Measurements from ENCODE around the gene TPST1.

Gene TPST1

DNA sequence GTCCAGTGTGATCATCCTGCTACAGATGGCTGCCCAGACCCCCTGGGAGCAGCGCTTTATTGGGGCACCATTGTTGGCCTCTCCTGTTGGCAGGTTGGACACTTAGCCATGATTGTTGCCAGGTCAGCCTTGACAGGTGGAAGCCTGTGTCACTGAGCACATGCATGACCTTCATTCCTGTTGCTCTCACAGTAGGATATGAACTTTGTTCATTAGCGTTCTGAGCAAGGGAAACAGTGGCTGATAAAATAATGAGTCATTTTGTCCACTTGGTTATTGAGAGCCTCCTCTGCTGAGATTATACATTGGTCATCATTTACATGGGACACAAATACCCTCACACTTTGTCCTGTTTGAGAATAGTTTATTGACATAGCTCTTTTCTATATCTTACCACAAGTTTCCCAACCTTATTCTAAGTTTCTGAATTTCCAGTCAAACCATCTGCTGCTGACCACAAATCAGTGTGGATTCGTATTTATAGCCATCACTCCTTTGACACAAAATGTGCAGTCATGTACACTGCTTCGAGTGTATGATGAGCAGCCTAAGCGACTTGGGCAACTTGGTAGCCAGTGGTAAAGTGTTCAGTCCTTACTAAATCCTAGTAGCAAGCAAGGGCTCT, 102.6 kb downstream of the TPST1 start:
- Histone ChIP-seq H2AFZ (ENCODE audit: low read length) (no peak overlapping the region), H3K27me3 (ENCODE audit: insufficient read depth, low read length, poor library complexity, severe bottlenecking) (no peaks in the 10 kb centered on the region), H4K20me1 (ENCODE audit: insufficient read depth, low read length, poor library complexity, severe bottlenecking) (no peaks in the 10 kb centered on the region), H3K9ac (ENCODE audit: low read depth, low read length, poor library complexity, severe bottlenecking) (no peak overlapping the region), H3K4me1 (ENCODE audit: insufficient read depth, low read length, poor library complexity, severe bottlenecking) (no peaks in the 10 kb centered on the region), H3K4me2 (ENCODE audit: low read depth, low read length, poor library complexity, severe bottlenecking) (no peak overlapping the region), H3K36me3 (ENCODE audit: insufficient read depth, low read length) (no peaks in the 10 kb centered on the region), H3F3A (ENCODE audit: low read depth) (no peaks in the 10 kb centered on the region), H3K9me2 (replicated peaks; ENCODE audit: low read depth, low read length) (no peaks in the 10 kb centered on the region), H3K4me3 (ENCODE audit: low read length, poor library complexity, severe bottlenecking) (no peak overlapping the region), H3K9me3 (ENCODE audit: insufficient read depth, low read depth, low read length) (no peaks in the 10 kb centered on the region), H3K79me2 (ENCODE audit: insufficient read depth, low read length) (no peaks in the 10 kb centered on the region)
- no peak for TF ChIP-seq EZH2phosphoT487 (IDR thresholded peaks at IDR 0.05; ENCODE audit: borderline replicate concordance)
- TF ChIP-seq, protein P1, sequence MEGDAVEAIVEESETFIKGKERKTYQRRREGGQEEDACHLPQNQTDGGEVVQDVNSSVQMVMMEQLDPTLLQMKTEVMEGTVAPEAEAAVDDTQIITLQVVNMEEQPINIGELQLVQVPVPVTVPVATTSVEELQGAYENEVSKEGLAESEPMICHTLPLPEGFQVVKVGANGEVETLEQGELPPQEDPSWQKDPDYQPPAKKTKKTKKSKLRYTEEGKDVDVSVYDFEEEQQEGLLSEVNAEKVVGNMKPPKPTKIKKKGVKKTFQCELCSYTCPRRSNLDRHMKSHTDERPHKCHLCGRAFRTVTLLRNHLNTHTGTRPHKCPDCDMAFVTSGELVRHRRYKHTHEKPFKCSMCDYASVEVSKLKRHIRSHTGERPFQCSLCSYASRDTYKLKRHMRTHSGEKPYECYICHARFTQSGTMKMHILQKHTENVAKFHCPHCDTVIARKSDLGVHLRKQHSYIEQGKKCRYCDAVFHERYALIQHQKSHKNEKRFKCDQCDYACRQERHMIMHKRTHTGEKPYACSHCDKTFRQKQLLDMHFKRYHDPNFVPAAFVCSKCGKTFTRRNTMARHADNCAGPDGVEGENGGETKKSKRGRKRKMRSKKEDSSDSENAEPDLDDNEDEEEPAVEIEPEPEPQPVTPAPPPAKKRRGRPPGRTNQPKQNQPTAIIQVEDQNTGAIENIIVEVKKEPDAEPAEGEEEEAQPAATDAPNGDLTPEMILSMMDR (conservative IDR thresholded peaks at IDR 0.05; ENCODE audit: low read length): no peak

DNA sequence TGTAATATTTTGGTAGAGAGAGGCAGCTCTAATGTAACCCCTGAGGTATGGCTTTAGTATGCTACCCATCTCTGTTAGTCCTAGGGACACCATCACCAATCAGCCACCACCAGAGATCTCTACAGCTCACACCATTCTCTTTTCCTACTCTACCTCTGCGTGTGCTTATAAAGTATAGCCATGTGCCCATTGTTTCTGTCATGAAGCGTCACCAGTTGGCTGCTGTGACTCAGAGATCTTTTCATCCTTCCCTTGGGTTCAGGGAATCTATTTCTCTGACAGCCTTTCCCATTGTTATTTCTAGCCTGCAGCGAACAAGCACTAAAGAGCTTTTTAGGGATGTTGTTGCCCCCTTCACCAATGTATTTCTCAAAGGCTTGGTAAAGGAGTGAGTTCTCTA, 103.3 kb downstream of the TPST1 start:
- Histone ChIP-seq H3K9me2 (replicated peaks; ENCODE audit: low read depth, low read length) (no peaks in the 10 kb centered on the region), H3K4me2 (ENCODE audit: low read depth, low read length, poor library complexity, severe bottlenecking) (no peak overlapping the region), H3K36me3 (ENCODE audit: insufficient read depth, low read length) (no peaks in the 10 kb centered on the region), H3F3A (ENCODE audit: low read depth) (no peaks in the 10 kb centered on the region), H3K9me3 (ENCODE audit: insufficient read depth, low read depth, low read length) (no peaks in the 10 kb centered on the region), H3K4me3 (ENCODE audit: low read length, poor library complexity, severe bottlenecking) (no peak overlapping the region), H3K79me2 (ENCODE audit: insufficient read depth, low read length) (no peaks in the 10 kb centered on the region), H2AFZ (ENCODE audit: low read length) (no peak overlapping the region), H3K4me1 (ENCODE audit: insufficient read depth, low read length, poor library complexity, severe bottlenecking) (no peaks in the 10 kb centered on the region), H3K27me3 (ENCODE audit: insufficient read depth, low read length, poor library complexity, severe bottlenecking) (no peaks in the 10 kb centered on the region), H3K9ac (ENCODE audit: low read depth, low read length, poor library complexity, severe bottlenecking) (no peak overlapping the region), H4K20me1 (ENCODE audit: insufficient read depth, low read length, poor library complexity, severe bottlenecking) (no peaks in the 10 kb centered on the region)
- no peak for TF ChIP-seq EZH2phosphoT487 (IDR thresholded peaks at IDR 0.05; ENCODE audit: borderline replicate concordance)
- TF ChIP-seq, protein P1 (conservative IDR thresholded peaks at IDR 0.05; ENCODE audit: low read length): no peak

DNA sequence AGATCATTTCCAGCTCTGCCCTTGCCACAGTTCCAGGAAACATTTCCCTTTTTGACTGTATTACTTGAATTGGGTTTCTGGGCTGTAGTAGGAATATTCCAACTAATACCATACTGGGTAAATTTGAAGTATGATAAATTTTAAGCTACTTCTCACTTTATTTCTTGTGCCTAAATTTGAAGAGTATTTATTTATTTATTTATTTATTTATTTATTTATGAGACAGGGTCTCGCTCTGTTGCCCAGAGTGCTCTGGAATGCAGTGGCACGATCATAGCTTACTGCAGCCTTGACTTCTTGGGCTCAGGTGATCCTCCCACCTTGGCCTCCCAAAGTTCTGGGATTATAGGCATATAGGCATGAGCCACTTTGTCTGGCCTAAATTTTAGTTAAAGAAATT, 105.5 kb downstream of the TPST1 start:
- Histone ChIP-seq H3K27me3 (ENCODE audit: insufficient read depth, low read length, poor library complexity, severe bottlenecking) (no peaks in the 10 kb centered on the region), H3K9me3 (ENCODE audit: insufficient read depth, low read depth, low read length) (no peaks in the 10 kb centered on the region), H3F3A (ENCODE audit: low read depth) (no peaks in the 10 kb centered on the region), H3K9me2 (replicated peaks; ENCODE audit: low read depth, low read length) (no peaks in the 10 kb centered on the region), H3K4me1 (ENCODE audit: insufficient read depth, low read length, poor library complexity, severe bottlenecking) (no peaks in the 10 kb centered on the region), H3K9ac (ENCODE audit: low read depth, low read length, poor library complexity, severe bottlenecking) (no peak overlapping the region), H2AFZ (ENCODE audit: low read length) (no peak overlapping the region), H4K20me1 (ENCODE audit: insufficient read depth, low read length, poor library complexity, severe bottlenecking) (no peaks in the 10 kb centered on the region), H3K79me2 (ENCODE audit: insufficient read depth, low read length) (no peaks in the 10 kb centered on the region), H3K4me2 (ENCODE audit: low read depth, low read length, poor library complexity, severe bottlenecking) (no peak overlapping the region), H3K36me3 (ENCODE audit: insufficient read depth, low read length) (no peaks in the 10 kb centered on the region), H3K4me3 (ENCODE audit: low read length, poor library complexity, severe bottlenecking) (no peak overlapping the region)
- TF ChIP-seq, protein P1 (conservative IDR thresholded peaks at IDR 0.05; ENCODE audit: low read length): no peak
- no peak for TF ChIP-seq EZH2phosphoT487 (IDR thresholded peaks at IDR 0.05; ENCODE audit: borderline replicate concordance)
